SK-N-SH treated with all-trans-retinoic acid at 6 μM for 48 hours (cell line): ENCODE results near the gene SHC3.
A peak's percentile ranks its signal among the peaks of the same experiment; 100 is the strongest.

Source experiments
- ATAC-seq: fragments of 200-7000 bp; cut with Tn5 transposase; 3 replicates; pipeline ENCODE4 v1.9.1; 2020; ENCODE audit warnings: mild to moderate bottlenecking, moderate library complexity
- ARNTL ChIP-seq: fragments of 450-650 bp; formaldehyde crosslinking; IDR thresholded peaks from 2 replicates; pipeline ENCODE4 v1.5.0; 2020; ENCODE audit warnings: low read depth, mild to moderate bottlenecking, moderate library complexity, borderline replicate concordance
- BACH2 ChIP-seq: fragments of 250-450 bp; sonication (Bioruptor Pico); IDR thresholded peaks from 2 replicates; pipeline ENCODE4 v1.9.0; 2021; ENCODE audit warnings: mild to moderate bottlenecking, borderline replicate concordance
- CSDC2 ChIP-seq: fragments of 250-450 bp; sonication (Bioruptor Pico); IDR thresholded peaks from 2 replicates; pipeline ENCODE4 v1.5.0; 2020; ENCODE audit warnings: mild to moderate bottlenecking, moderate library complexity
- ESRRG ChIP-seq: fragments of 250-450 bp; sonication (Bioruptor Pico); IDR thresholded peaks from 2 replicates; pipeline ENCODE4 v1.6.1; 2021; ENCODE audit warnings: mild to moderate bottlenecking
- GLIS3 ChIP-seq: fragments of 250-450 bp; sonication (Bioruptor Pico); IDR thresholded peaks from 2 replicates; pipeline ENCODE4 v1.5.0; 2020; ENCODE audit warnings: mild to moderate bottlenecking, moderate library complexity
- ISL1 ChIP-seq: fragments of 250-450 bp; sonication (Bioruptor Pico); IDR thresholded peaks from 2 replicates; pipeline ENCODE4 v2.1.2; 2022; ENCODE audit warnings: mild to moderate bottlenecking, moderate library complexity
- OSR1 ChIP-seq: fragments of 250-450 bp; sonication (Bioruptor Pico); IDR thresholded peaks from 2 replicates; pipeline ENCODE4 v1.8.0; 2022; ENCODE audit warnings: moderate library complexity, mild to moderate bottlenecking, inconsistent platforms
- PPARA ChIP-seq: fragments of 250-450 bp; sonication (Bioruptor Pico); IDR thresholded peaks from 2 replicates; pipeline ENCODE4 v1.5.0; 2020; ENCODE audit warnings: mild to moderate bottlenecking, borderline replicate concordance
- RARB ChIP-seq: fragments of 250-450 bp; sonication (Bioruptor Pico); IDR thresholded peaks from 2 replicates; pipeline ENCODE4 v1.8.0; 2021; ENCODE audit warnings: mild to moderate bottlenecking, moderate library complexity
- SNAI2 ChIP-seq: fragments of 250-450 bp; sonication (Bioruptor Pico); IDR thresholded peaks from 2 replicates; pipeline ENCODE4 v1.5.0; 2020; ENCODE audit warnings: mild to moderate bottlenecking, moderate library complexity
- ZC3H10 ChIP-seq: fragments of 250-450 bp; sonication (Bioruptor Pico); IDR thresholded peaks from 2 replicates; pipeline ENCODE4 v1.5.1; 2021; ENCODE audit warnings: mild to moderate bottlenecking, moderate library complexity
- ZFP3 ChIP-seq: fragments of 250-450 bp; sonication (Bioruptor Pico); IDR thresholded peaks from 2 replicates; pipeline ENCODE4 v1.5.0; 2020; ENCODE audit warnings: mild to moderate bottlenecking, moderate library complexity
- ZFP30 ChIP-seq: fragments of 450-650 bp; formaldehyde crosslinking; IDR thresholded peaks from 2 replicates; pipeline ENCODE4 v1.5.0; 2022; ENCODE audit warnings: mild to moderate bottlenecking, moderate library complexity
- ZNF565 ChIP-seq: fragments of 450-650 bp; formaldehyde crosslinking; conservative IDR thresholded peaks from 2 replicates; pipeline ENCODE4 v1.5.0; 2020; ENCODE audit warnings: low read depth, mild to moderate bottlenecking, moderate library complexity
- ZNF70 ChIP-seq: fragments of 450-650 bp; formaldehyde crosslinking; IDR thresholded peaks from 2 replicates; pipeline ENCODE4 v1.5.0; 2020; ENCODE audit warnings: mild to moderate bottlenecking, moderate library complexity
- ZNF8 ChIP-seq: fragments of 450-650 bp; formaldehyde crosslinking; IDR thresholded peaks from 2 replicates; pipeline ENCODE4 v1.5.0; 2020; ENCODE audit warnings: mild to moderate bottlenecking, moderate library complexity
- TF ChIP-seq, protein P1 (sequence below): fragments of 250-450 bp; sonication (Bioruptor Pico); IDR thresholded peaks from 2 replicates; pipeline ENCODE4 v1.5.1; 2020; ENCODE audit warnings: low read depth, mild to moderate bottlenecking, moderate library complexity
- TF ChIP-seq, protein P2 (sequence below): fragments of 250-450 bp; sonication (Bioruptor Pico); IDR thresholded peaks from 2 replicates; pipeline ENCODE4 v1.8.0; 2021; ENCODE audit warnings: low read depth, mild to moderate bottlenecking, moderate library complexity, borderline replicate concordance
- TF ChIP-seq, protein P3 (sequence below): fragments of 250-450 bp; sonication (Bioruptor Pico); IDR thresholded peaks from 2 replicates; pipeline ENCODE4 v1.5.0; 2020; ENCODE audit warnings: mild to moderate bottlenecking, moderate library complexity
- TF ChIP-seq, protein P4 (sequence below): fragments of 250-450 bp; sonication (Bioruptor Pico); IDR thresholded peaks from 2 replicates; pipeline ENCODE4 v1.5.1; 2021; ENCODE audit warnings: mild to moderate bottlenecking, moderate library complexity
- TF ChIP-seq, protein P5 (sequence below): fragments of 250-450 bp; sonication (Bioruptor Pico); IDR thresholded peaks from 2 replicates; pipeline ENCODE4 v1.8.0; 2020; ENCODE audit warnings: mild to moderate bottlenecking, moderate library complexity, borderline replicate concordance

Gene SHC3

DNA sequence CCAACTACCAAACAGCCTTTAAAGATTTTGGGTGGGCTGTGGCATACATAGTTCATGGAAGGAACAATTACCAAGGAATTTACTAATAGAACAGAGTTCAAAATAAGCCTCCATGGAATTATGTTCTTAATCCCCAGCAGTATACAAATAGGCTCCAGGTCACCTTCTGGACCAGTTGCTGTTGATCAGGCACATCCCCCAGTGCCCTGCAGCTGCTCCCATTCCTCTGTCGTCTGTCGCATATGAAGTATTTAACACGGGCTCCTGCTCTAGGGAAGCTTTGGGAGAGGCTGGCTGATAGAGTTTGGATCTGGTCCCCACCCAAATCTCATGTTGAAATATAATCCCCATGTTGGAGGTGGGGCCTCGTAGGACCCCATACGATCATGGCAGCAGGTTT, 17.8 kb downstream of the SHC3 start (continued):
- TF ChIP-seq, protein P1, sequence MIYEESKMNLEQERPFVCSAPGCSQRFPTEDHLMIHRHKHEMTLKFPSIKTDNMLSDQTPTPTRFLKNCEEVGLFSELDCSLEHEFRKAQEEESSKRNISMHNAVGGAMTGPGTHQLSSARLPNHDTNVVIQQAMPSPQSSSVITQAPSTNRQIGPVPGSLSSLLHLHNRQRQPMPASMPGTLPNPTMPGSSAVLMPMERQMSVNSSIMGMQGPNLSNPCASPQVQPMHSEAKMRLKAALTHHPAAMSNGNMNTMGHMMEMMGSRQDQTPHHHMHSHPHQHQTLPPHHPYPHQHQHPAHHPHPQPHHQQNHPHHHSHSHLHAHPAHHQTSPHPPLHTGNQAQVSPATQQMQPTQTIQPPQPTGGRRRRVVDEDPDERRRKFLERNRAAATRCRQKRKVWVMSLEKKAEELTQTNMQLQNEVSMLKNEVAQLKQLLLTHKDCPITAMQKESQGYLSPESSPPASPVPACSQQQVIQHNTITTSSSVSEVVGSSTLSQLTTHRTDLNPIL = no peak
- TF ChIP-seq CSDC2 (CRISPR knock-in tag) (no peak), RARB (no peak), ZNF70 (no peak), ISL1 (CRISPR knock-in tag) (no peak), OSR1 (CRISPR knock-in tag) (no peak), ZFP3 (CRISPR knock-in tag) (no peak)

DNA sequence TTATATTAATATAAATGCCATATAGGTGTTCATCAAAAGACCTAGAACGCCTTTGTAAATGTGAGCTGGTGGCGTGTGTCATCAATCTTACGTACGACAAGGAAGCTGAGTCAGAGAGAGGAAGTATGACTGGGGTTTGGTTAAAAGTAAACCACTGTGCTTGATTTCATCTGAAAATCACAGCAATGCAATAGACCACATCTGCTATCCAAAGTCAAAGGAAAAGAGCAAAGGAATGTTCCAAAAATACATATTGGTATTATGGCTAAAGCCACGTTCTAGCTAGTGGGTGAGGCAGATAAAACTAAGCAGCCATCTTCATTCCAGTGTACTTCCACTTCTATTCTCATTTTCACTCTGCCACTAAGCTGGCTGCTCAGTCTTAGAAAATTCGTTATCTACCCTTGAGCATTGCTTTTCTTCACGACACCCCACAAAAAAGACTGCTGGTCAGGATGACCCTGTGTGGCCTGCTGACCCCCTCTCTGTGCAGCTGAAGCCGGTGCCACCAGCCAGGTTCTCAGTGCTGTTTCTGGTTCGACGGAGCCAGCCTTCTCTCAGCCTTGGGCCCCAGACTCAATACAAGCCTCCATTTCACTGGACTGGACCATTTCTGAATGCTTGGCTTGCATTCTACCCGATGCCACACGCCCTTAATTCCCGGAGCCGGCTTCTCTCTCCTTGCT, 23.8 kb downstream of the SHC3 start:
- no peak for TF ChIP-seq ZNF8 (CRISPR knock-in tag)
- TF ChIP-seq SNAI2 = no peak
- ATAC-seq = peak; percentile 82

DNA sequence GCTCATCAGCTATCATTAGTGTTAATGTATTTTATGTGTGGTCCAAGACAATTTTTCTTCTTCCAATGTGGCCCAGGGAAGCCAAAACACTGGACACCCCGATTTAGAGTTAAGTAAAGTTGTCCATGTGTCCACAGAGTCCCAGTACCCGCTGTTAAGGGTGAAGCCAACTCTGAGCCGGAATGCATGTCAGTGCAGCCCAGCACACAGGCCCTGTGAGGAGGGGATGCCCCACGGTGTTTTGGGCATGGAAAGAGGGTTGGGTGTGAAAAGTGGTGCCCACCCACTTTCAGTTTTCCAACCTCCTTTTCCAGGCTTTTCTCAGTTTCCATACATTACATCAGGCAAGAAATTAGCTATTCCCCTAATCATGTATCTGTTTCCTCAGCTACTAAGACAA, 24.4 kb downstream of the SHC3 start:
- ATAC-seq = peak; percentile 50
- TF ChIP-seq ISL1 (CRISPR knock-in tag) = no peak
- no peak for TF ChIP-seq SNAI2
- TF ChIP-seq, protein P1 = no peak
- TF ChIP-seq, protein P2, sequence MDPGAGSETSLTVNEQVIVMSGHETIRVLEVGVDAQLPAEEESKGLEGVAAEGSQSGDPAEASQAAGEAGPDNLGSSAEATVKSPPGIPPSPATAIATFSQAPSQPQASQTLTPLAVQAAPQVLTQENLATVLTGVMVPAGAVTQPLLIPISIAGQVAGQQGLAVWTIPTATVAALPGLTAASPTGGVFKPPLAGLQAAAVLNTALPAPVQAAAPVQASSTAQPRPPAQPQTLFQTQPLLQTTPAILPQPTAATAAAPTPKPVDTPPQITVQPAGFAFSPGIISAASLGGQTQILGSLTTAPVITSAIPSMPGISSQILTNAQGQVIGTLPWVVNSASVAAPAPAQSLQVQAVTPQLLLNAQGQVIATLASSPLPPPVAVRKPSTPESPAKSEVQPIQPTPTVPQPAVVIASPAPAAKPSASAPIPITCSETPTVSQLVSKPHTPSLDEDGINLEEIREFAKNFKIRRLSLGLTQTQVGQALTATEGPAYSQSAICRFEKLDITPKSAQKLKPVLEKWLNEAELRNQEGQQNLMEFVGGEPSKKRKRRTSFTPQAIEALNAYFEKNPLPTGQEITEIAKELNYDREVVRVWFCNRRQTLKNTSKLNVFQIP (CRISPR knock-in tag) = no peak
- no peak for TF ChIP-seq ARNTL (CRISPR knock-in tag)
- TF ChIP-seq, protein P3, sequence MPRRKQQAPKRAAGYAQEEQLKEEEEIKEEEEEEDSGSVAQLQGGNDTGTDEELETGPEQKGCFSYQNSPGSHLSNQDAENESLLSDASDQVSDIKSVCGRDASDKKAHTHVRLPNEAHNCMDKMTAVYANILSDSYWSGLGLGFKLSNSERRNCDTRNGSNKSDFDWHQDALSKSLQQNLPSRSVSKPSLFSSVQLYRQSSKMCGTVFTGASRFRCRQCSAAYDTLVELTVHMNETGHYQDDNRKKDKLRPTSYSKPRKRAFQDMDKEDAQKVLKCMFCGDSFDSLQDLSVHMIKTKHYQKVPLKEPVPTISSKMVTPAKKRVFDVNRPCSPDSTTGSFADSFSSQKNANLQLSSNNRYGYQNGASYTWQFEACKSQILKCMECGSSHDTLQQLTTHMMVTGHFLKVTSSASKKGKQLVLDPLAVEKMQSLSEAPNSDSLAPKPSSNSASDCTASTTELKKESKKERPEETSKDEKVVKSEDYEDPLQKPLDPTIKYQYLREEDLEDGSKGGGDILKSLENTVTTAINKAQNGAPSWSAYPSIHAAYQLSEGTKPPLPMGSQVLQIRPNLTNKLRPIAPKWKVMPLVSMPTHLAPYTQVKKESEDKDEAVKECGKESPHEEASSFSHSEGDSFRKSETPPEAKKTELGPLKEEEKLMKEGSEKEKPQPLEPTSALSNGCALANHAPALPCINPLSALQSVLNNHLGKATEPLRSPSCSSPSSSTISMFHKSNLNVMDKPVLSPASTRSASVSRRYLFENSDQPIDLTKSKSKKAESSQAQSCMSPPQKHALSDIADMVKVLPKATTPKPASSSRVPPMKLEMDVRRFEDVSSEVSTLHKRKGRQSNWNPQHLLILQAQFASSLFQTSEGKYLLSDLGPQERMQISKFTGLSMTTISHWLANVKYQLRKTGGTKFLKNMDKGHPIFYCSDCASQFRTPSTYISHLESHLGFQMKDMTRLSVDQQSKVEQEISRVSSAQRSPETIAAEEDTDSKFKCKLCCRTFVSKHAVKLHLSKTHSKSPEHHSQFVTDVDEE = no peak
- no peak for TF ChIP-seq ZNF565 (CRISPR knock-in tag)
- TF ChIP-seq ZNF8 (CRISPR knock-in tag) = no peak
- TF ChIP-seq PPARA (CRISPR knock-in tag) = no peak
- no peak for TF ChIP-seq ZFP3 (CRISPR knock-in tag)
- TF ChIP-seq RARB = no peak
- TF ChIP-seq ZC3H10 (CRISPR knock-in tag) = no peak

DNA sequence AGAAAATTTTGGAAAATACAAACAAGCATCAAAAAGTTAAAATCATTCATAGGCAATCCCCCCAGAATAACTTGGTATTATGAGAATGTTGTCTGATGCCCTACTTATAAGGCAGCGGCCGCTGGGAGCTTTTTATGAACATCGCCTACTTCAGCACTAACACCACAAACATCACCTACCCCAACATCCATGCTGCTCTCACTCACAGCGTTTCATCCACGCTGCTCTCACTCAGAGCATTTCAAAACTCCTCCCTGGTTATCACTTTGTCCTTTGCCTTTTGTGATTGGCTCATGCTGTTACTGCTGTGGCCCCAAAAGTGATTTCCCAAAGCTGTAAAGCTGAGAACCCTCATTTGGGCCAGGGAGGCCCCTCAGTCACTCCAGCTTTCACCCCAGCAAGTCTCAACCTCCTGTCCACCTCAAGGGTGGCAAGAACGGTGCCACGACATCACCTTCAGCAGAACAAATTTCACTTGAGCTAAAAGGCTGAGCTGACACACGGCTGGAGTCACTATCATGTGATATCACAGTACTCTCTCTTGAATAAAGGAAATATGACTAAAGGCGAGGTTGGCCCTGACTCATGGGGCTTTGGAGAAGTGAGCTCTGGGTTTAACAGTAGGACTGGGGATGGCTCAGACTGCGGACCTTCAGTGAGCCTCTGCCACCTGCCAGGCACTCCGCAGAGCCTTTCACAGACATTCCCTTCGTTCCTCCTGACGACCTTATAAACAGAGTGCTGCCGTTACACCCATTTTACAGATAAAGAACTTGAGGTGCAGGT, 25.2 kb downstream of the SHC3 start:
- peak; percentile 81 for ATAC-seq
- TF ChIP-seq RARB (no peak), GLIS3 (no peak), ESRRG (CRISPR knock-in tag) (no peak), ISL1 (CRISPR knock-in tag) (no peak), ZNF8 (CRISPR knock-in tag) (no peak), PPARA (CRISPR knock-in tag) (no peak), OSR1 (CRISPR knock-in tag) (no peak), BACH2 (CRISPR knock-in tag) (no peak), ZFP3 (CRISPR knock-in tag) (no peak), SNAI2 (no peak), ZFP30 (CRISPR knock-in tag) (no peak), ZNF565 (CRISPR knock-in tag) (no peak), CSDC2 (CRISPR knock-in tag) (no peak), ARNTL (CRISPR knock-in tag) (no peak)
- TF ChIP-seq, protein P4, sequence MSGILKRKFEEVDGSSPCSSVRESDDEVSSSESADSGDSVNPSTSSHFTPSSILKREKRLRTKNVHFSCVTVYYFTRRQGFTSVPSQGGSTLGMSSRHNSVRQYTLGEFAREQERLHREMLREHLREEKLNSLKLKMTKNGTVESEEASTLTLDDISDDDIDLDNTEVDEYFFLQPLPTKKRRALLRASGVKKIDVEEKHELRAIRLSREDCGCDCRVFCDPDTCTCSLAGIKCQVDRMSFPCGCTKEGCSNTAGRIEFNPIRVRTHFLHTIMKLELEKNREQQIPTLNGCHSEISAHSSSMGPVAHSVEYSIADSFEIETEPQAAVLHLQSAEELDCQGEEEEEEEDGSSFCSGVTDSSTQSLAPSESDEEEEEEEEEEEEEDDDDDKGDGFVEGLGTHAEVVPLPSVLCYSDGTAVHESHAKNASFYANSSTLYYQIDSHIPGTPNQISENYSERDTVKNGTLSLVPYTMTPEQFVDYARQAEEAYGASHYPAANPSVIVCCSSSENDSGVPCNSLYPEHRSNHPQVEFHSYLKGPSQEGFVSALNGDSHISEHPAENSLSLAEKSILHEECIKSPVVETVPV (CRISPR knock-in tag) = no peak
- TF ChIP-seq, protein P5, sequence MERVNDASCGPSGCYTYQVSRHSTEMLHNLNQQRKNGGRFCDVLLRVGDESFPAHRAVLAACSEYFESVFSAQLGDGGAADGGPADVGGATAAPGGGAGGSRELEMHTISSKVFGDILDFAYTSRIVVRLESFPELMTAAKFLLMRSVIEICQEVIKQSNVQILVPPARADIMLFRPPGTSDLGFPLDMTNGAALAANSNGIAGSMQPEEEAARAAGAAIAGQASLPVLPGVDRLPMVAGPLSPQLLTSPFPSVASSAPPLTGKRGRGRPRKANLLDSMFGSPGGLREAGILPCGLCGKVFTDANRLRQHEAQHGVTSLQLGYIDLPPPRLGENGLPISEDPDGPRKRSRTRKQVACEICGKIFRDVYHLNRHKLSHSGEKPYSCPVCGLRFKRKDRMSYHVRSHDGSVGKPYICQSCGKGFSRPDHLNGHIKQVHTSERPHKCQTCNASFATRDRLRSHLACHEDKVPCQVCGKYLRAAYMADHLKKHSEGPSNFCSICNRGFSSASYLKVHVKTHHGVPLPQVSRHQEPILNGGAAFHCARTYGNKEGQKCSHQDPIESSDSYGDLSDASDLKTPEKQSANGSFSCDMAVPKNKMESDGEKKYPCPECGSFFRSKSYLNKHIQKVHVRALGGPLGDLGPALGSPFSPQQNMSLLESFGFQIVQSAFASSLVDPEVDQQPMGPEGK (CRISPR knock-in tag) = no peak
- TF ChIP-seq, protein P2 (CRISPR knock-in tag) = no peak
